Measurements from ENCODE around the gene POLRMT. TPM values are rescaled to one million over a fixed set of nuclear protein-coding genes. Genes with fewer than 3 reads are reported as not detected.

Gene POLRMT
- polyA plus RNA-seq, 4 donors = 55.8 to 68.1 (median 60.8) TPM

DNA sequence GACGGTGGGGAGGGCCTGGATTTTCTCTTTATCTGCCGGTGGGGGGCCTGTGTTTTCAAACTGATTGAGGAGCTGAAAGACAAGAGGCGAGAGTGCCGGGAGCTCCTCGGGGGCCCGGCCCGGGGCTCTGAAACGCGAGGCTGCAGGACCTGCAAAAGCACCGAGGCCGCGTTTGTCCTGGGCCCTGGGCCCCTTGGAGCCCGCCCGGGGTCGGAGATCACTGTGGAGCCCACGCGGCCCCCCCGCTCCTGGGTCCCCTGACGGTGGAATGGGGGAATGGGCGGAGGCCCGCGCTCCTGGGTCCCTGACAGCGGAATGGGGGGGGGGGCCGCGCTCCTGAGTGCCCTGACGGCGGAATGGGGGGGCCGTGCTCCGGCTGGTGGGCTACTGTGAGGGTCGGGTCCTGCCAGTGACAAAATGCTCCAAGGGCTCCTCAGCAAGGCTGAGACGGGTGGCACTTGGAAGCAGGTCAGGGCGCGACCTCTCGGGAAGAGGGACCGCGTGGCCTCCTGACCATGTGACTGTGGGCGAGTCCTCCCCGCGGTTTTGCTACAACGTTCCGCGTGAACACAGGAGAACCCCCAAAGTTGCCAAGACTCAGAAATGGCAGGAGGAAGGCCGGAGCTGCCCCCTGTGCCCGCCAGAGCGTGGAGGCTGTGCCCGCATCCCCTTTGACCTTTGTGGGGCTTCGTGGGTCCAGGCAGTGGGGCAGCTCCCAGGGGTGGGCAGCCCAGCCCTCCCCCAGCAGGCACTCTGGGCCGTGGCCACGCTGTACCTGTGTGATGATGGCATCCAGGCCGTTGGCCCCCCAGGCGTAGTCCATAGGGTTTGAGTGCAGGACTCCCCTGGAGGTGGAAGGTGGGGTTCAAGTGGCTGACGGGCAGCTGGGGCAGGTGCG, 15.8 kb upstream of the POLRMT start:
- DNase-seq (ENCODE audit: low read depth in 4 of 4, low spot score in 2 of 4) = no peak

DNA sequence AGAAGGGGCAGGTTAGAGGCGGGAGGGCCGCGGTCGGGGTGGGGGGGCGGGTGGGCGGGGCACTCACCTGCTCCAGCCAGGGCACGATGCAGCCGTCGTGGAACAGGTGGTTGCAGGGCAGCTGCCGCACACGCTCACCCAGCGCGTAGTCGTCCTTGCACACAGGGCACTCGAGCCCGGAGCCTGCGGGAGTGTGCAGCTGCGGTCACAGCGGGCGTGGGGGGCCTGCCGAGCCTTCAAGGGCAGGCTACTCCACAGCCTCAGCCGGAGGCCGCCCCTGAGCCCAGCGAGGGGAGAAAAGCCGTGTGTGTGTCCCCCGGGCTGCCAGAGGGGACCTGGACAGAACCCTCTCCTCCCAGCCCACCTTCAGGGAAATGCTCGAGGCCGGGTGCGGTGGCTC, 15.0 kb upstream of the POLRMT start:
- DNase-seq (ENCODE audit: low read depth in 4 of 4, low spot score in 2 of 4) = no peak

GRCh38 chr19:647566-648284, 14.4 kb upstream of the POLRMT start:
- no peak for DNase-seq (ENCODE audit: low read depth in 4 of 4, low spot score in 2 of 4)

GRCh38 chr19:646779-647565, 13.6 kb upstream of the POLRMT start:
- no peak for DNase-seq (ENCODE audit: low read depth in 4 of 4, low spot score in 2 of 4)

GRCh38 chr19:645912-646778, 12.8 kb upstream of the POLRMT start:
- no peak for DNase-seq (ENCODE audit: low read depth in 4 of 4, low spot score in 2 of 4)

DNA sequence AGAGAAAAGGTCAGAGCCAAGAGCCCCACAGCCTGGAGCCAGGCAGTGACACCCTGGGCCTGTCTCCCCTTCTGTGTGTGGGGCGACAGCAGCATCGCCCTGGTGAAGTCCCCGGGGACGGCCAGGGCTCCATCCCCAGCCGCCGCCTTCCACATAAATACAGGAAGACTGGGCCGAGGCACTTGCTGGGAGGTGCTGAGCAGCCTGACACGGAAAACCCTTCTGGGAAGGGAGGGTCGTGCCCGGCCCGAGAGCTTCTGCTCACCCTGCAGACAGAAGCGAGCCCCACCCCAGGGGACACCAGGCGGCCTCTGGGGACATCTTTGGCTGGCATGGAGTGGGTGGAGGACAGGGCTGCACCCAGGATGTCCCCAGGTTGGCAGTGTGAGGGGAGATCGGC, 11.5 kb upstream of the POLRMT start:
- DNase-seq (ENCODE audit: low read depth in 4 of 4, low spot score in 2 of 4) = no peak

DNA sequence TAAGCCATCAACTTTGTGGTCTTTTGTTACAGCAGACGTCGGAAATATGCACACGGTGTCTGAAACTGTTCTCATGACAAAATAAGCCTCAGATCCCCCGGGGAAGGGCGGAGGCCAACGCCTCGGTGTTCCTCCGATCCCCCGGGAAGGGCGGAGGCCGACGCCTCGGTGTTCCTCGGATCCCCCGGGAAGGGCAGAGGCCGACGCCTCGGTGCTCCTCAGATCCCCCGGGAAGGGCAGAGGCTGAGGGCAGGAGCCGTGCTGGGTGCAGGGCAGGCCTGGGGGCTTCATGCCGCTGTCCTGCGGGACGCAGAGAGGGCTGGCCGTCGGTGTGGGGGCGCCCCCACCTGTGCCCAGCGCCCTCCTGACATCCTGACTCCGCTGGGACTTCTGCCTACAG, 11.0 kb upstream of the POLRMT start:
- DNase-seq (ENCODE audit: low read depth in 4 of 4, low spot score in 2 of 4) = no peak

DNA sequence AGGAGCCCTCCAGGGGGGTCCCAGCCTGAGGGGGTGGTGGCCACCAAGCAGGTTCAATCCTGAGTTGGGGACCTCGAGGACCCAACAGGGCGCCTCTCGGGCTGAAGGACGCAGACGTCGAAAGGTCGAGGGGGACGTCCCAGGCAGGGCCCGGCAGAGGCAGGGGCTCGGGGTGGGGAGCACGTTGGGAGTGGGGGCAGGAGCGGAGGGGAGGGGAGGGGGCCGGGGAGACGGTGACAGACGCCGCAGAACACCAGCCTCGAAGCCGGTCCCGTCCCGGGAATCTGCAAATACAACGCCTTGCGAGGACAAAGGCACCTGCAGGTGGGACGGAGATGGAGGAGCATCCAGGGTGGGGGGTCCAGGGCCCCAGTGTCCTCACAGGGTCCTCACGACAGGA, 10.4 kb upstream of the POLRMT start:
- no peak for DNase-seq (ENCODE audit: low read depth in 4 of 4, low spot score in 2 of 4)

- no peak for DNase-seq (ENCODE audit: low read depth in 4 of 4, low spot score in 2 of 4)
Observed at GRCh38 chr19:642767-643727, 9.7 kb upstream of the POLRMT start.

GRCh38 chr19:641702-642101, 8.4 kb upstream of the POLRMT start:
- no peak for DNase-seq (ENCODE audit: low read depth in 4 of 4, low spot score in 2 of 4)

- no peak for DNase-seq (ENCODE audit: low read depth in 4 of 4, low spot score in 2 of 4)
Observed at GRCh38 chr19:640606-641189, 7.4 kb upstream of the POLRMT start.

GRCh38 chr19:640161-640558, 6.8 kb upstream of the POLRMT start:
- DNase-seq (ENCODE audit: low read depth in 4 of 4, low spot score in 2 of 4) = no peak

DNA sequence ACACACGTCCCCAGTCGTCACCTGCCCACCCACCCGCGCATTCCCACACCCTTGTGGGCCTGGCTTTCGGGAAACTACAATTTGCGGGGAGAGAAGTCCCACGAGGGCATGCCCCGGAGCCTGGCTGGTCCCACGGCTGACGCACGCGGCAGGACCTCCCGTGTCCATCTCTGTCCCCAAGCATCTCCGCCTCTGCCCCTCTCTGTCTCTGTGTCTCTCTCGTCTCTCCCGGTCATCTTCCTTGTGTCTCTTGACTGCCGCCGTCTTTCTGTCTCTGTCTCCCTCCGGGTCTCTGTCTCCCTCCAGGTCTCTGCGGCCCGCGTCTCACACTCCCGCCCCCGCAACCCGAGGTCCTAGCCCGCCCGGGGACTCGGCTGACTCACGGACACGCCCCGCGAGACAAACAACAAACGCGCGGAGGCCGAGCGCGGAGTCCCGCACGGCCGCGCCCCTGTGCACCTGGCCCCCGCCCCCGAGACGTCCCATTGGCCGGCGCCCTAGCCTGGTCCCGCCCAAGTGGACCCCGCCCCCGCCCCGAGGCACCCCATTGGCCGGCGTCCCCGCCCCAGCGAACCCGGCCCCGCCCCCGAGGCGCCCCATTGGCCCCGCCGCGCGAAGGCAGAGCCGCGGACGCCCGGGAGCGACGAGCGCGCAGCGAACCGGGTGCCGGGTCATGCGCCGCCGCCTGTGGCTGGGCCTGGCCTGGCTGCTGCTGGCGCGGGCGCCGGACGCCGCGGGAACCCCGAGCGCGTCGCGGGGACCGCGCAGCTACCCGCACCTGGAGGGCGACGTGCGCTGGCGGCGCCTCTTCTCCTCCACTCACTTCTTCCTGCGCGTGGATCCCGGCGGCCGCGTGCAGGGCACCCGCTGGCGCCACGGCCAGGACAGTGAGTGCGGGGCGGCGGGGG, 6.2 kb upstream of the POLRMT start, which contains the start of gene FGF22:
TSS of gene FGF22 (plus strand) at position 627 of the 908 bp plus-strand sequence. CDS start at position 674, 47 bp downstream.
- peak in 2 of 4 donors; percentile 59 to 69 for DNase-seq (ENCODE audit: low read depth in 4 of 4, low spot score in 2 of 4)

- DNase-seq (ENCODE audit: low read depth in 4 of 4, low spot score in 2 of 4) = no peak
Observed at GRCh38 chr19:638906-639252, 5.5 kb upstream of the POLRMT start.

- DNase-seq (ENCODE audit: low read depth in 4 of 4, low spot score in 2 of 4) = no peak
Observed at GRCh38 chr19:634975-635652, 1.8 kb upstream of the POLRMT start.

DNA sequence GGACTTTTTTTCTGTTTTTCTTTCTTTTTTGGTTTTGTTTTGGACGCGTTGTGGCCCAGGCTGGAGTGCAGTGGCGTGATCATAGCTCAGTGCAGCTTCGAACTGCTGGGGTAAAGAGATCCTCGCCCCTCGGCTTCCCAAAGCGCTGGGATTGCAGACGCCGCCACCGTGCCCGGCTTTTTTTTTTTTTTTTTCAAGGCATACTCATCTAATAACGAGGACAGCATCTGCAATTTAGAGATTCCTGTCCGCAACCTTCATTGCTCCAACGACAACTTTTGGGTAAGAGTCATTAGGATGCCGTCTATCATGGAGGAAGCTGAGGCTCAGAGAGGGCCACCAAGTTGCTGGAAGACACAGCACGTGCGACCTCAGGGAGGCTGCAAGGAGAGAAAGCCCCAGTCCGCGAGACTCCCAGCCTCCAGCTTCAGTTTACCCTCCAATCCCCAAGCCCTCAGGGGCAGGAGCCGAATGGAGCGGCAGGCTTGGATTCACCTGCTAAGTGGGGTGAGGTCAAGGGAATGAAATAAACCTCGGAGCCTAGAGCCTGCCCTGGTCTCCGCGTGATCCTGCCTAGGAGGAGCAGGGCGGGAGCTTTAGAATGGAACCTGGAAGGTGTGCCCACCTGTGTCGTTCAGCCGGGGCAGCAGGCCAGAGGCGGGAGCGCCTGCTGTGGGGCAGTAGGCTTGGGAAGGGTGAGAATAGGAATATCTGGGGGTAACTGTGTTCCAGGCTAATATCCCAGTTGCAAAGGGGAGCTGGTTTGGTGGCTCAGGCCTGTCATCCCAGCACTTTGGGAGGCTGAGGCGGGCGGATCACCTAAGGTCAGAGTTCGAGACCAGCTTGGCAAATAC, 676 bp upstream of the POLRMT start:
- DNase-seq (ENCODE audit: low read depth in 4 of 4, low spot score in 2 of 4) = no peak
